ENCODE measurements around the gene GRAMD1A. TPM values are rescaled to one million over a fixed set of nuclear protein-coding genes. Genes with fewer than 3 reads are reported as not detected.
A peak's percentile ranks its signal among the peaks of the same experiment; 100 is the strongest.

The GRAMD1A gene
- total and polyA plus RNA-seq, 9 of the 15 experiments (the other 6 are each of a cell fraction or from before 2014, with no cell fraction given), result 1.4 to 63.8 (median 38.5) TPM

GRCh38 chr19:34961775-34962686, 38.1 kb upstream of the GRAMD1A start (continued):
- TF ChIP-seq TBP (optimal IDR thresholded peaks at IDR 0.05; ENCODE audit: low read depth, low read length), result no peak
- no peak for TF ChIP-seq BRD9 (IDR thresholded peaks at IDR 0.05; ENCODE audit: low read depth, partially characterized antibody)
- 0 out of 4 replicates have a peak, but pooled peaks of 1 of the 2 experiments have one; percentile 11 for TF ChIP-seq SRF (CRISPR knock-in tag; IDR thresholded peaks at IDR 0.05)
- TF ChIP-seq, protein P1, sequence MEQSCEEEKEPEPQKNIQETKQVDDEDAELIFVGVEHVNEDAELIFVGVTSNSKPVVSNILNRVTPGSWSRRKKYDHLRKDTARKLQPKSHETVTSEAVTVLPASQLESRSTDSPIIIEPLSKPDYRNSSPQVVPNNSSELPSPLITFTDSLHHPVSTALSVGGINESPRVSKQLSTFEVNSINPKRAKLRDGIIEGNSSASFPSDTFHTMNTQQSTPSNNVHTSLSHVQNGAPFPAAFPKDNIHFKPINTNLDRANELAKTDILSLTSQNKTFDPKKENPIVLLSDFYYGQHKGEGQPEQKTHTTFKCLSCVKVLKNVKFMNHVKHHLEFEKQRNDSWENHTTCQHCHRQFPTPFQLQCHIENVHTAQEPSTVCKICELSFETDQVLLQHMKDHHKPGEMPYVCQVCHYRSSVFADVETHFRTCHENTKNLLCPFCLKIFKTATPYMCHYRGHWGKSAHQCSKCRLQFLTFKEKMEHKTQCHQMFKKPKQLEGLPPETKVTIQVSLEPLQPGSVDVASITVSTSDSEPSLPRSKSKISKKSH (CRISPR knock-in tag; IDR thresholded peaks at IDR 0.05), result no peak
- TF ChIP-seq ESRRA (IDR thresholded peaks at IDR 0.05; ENCODE audit: borderline replicate concordance, low read depth), result 0 out of 2 replicates have a peak, but pooled peaks have one; percentile 18
- no peak for TF ChIP-seq ZBTB1 (CRISPR knock-in tag; IDR thresholded peaks at IDR 0.05; ENCODE audit: borderline replicate concordance, low read depth)
- TF ChIP-seq TRIM25 (IDR thresholded peaks at IDR 0.05; ENCODE audit: borderline replicate concordance), result no peak
- TF ChIP-seq CHCHD3 (CRISPR knock-in tag; IDR thresholded peaks at IDR 0.05), result no peak
- no peak for TF ChIP-seq TCFL5 (CRISPR knock-in tag; conservative IDR thresholded peaks at IDR 0.05)
- TF ChIP-seq CXXC5 (CRISPR knock-in tag; IDR thresholded peaks at IDR 0.05), result peak; percentile 31; the same call in 1 of the 2 replicates
- TF ChIP-seq, protein P2, sequence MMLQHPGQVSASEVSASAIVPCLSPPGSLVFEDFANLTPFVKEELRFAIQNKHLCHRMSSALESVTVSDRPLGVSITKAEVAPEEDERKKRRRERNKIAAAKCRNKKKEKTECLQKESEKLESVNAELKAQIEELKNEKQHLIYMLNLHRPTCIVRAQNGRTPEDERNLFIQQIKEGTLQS (IDR thresholded peaks at IDR 0.05), result no peak
- TF ChIP-seq, protein P2 (CRISPR knock-in tag; conservative IDR thresholded peaks at IDR 0.05), result no peak
- TF ChIP-seq SAFB (IDR thresholded peaks at IDR 0.05; ENCODE audit: borderline replicate concordance, low read depth, low read length), result no peak
- TF ChIP-seq HEY1 (CRISPR knock-in tag; IDR thresholded peaks at IDR 0.05; ENCODE audit: borderline replicate concordance), result no peak
- TF ChIP-seq, protein P3, sequence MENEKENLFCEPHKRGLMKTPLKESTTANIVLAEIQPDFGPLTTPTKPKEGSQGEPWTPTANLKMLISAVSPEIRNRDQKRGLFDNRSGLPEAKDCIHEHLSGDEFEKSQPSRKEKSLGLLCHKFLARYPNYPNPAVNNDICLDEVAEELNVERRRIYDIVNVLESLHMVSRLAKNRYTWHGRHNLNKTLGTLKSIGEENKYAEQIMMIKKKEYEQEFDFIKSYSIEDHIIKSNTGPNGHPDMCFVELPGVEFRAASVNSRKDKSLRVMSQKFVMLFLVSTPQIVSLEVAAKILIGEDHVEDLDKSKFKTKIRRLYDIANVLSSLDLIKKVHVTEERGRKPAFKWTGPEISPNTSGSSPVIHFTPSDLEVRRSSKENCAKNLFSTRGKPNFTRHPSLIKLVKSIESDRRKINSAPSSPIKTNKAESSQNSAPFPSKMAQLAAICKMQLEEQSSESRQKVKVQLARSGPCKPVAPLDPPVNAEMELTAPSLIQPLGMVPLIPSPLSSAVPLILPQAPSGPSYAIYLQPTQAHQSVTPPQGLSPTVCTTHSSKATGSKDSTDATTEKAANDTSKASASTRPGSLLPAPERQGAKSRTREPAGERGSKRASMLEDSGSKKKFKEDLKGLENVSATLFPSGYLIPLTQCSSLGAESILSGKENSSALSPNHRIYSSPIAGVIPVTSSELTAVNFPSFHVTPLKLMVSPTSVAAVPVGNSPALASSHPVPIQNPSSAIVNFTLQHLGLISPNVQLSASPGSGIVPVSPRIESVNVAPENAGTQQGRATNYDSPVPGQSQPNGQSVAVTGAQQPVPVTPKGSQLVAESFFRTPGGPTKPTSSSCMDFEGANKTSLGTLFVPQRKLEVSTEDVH (IDR thresholded peaks at IDR 0.05; ENCODE audit: low read depth, partially characterized antibody), result no peak
- TF ChIP-seq PRMT5 (CRISPR knock-in tag; IDR thresholded peaks at IDR 0.05), result no peak
